GM23338 (cell line): Measurements from ENCODE around the gene TPST1. TPM values are rescaled to one million over a fixed set of nuclear protein-coding genes. Genes with fewer than 3 reads are reported as not detected.

Source experiments
- CREB1 ChIP-seq: fragments of 250-450 bp; sonication (Bioruptor Pico); IDR thresholded peaks from 2 replicates; pipeline ENCODE4 v1.5.0; 2020; ENCODE audit warnings: low read depth, mild to moderate bottlenecking, moderate library complexity
- EZH2phosphoT487 ChIP-seq: fragments of 200-600 bp; sonication (generic); IDR thresholded peaks from one replicate; pipeline ENCODE4 v1.8.1; 2018; ENCODE audit warnings: antibody characterized with exemption; ENCODE audit not compliant: unreplicated experiment
- JUNB ChIP-seq: IDR thresholded peaks from one replicate; pipeline ENCODE4 v1.6.1; 2016; ENCODE audit warnings: antibody characterized with exemption; ENCODE audit not compliant: unreplicated experiment
- NANOG ChIP-seq: IDR thresholded peaks from 2 replicates; pipeline ENCODE4 v1.6.1; 2016; ENCODE audit warnings: antibody characterized with exemption, borderline replicate concordance
- POLR2AphosphoS5 ChIP-seq: IDR thresholded peaks from 2 replicates; pipeline ENCODE4 v1.6.1; 2016; ENCODE audit warnings: antibody characterized with exemption, low read depth
- STAT1 ChIP-seq: IDR thresholded peaks from one replicate; pipeline ENCODE4 v1.6.1; 2016; ENCODE audit warnings: antibody characterized with exemption; ENCODE audit not compliant: unreplicated experiment
- ZNF114 ChIP-seq: fragments of 250-450 bp; sonication (Bioruptor Pico); IDR thresholded peaks from 2 replicates; pipeline ENCODE4 v1.5.0; 2020; ENCODE audit warnings: mild to moderate bottlenecking, moderate library complexity
- ZNF331 ChIP-seq: fragments of 250-450 bp; sonication (Bioruptor Pico); IDR thresholded peaks from 2 replicates; pipeline ENCODE4 v1.5.0; 2020; ENCODE audit warnings: low read depth, mild to moderate bottlenecking, moderate library complexity
- ZNF462 ChIP-seq: fragments of 250-450 bp; sonication (Bioruptor Pico); IDR thresholded peaks from 2 replicates; pipeline ENCODE4 v1.5.0; 2020; ENCODE audit warnings: mild to moderate bottlenecking, moderate library complexity
- polyA plus RNA-seq: library from polyadenylated mRNA; unstranded; fragments of >200 nt; fragmentation: Nextera tagmentation; extraction: Ambion mirVana; gene quantifications from 2 replicates; pipeline ENCODE4 v1.2.1, GENCODE V29; 2016
- total RNA-seq: library from RNA; depleted of rRNA; stranded (reverse); fragments of >200 nt; shearing (Covaris generic); gene quantifications from 2 replicates; pipeline ENCODE4 v1.2.3, GENCODE V29; 2014
- TF ChIP-seq, protein P1 (sequence below), 2 experiments: fragments of 200-600 bp in 1 of 2; sonication (generic) in 1 of 2; conservative IDR thresholded peaks; 2 replicates each; pipeline versions ENCODE4 v1.5.1 to v1.6.1; 2016 to 2017; ENCODE audit warnings: antibody characterized with exemption in 2 of 2, low read depth in 2 of 2, mild to moderate bottlenecking in 2 of 2, moderate library complexity in 1 of 2

Gene TPST1
- total and polyA plus RNA-seq, 2 experiments from 2014 or later, result 10.7 to 19.2 TPM

GRCh38 chr7:66189695-66190503 is 15.2 kb upstream of the TPST1 start (continued):
- TF ChIP-seq ZNF462 (CRISPR knock-in tag) (no peak), POLR2AphosphoS5 (no peak), NANOG (no peak), EZH2phosphoT487 (no peak), ZNF114 (CRISPR knock-in tag) (no peak), JUNB (no peak), STAT1 (no peak), ZNF331 (CRISPR knock-in tag) (no peak), CREB1 (CRISPR knock-in tag) (no peak)
- TF ChIP-seq, protein P1, sequence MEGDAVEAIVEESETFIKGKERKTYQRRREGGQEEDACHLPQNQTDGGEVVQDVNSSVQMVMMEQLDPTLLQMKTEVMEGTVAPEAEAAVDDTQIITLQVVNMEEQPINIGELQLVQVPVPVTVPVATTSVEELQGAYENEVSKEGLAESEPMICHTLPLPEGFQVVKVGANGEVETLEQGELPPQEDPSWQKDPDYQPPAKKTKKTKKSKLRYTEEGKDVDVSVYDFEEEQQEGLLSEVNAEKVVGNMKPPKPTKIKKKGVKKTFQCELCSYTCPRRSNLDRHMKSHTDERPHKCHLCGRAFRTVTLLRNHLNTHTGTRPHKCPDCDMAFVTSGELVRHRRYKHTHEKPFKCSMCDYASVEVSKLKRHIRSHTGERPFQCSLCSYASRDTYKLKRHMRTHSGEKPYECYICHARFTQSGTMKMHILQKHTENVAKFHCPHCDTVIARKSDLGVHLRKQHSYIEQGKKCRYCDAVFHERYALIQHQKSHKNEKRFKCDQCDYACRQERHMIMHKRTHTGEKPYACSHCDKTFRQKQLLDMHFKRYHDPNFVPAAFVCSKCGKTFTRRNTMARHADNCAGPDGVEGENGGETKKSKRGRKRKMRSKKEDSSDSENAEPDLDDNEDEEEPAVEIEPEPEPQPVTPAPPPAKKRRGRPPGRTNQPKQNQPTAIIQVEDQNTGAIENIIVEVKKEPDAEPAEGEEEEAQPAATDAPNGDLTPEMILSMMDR (conservative IDR thresholded peaks at IDR 0.05; ENCODE audit: low read depth in 2 of 2), result no peak
